H9 (cell line): ENCODE data around the gene WDR33. TPM values are rescaled to one million over a fixed set of nuclear protein-coding genes. Genes with fewer than 3 reads are reported as not detected.

Source experiments
- DNase-seq: peaks from one replicate; pipeline ENCODE4 v3.0.0-alpha.2; 2017
- H2AFZ ChIP-seq: one replicate; pipeline ENCODE4 v1.6.1; 2013; ENCODE audit warnings: mild to moderate bottlenecking, low read length, control low read depth, moderate library complexity
- H2AK5ac ChIP-seq: 2 replicates; pipeline ENCODE4 v1.6.1; 2013; ENCODE audit warnings: low read length, control low read depth, mixed read lengths; ENCODE audit not compliant: insufficient read length
- H2BK120ac ChIP-seq: one replicate; pipeline ENCODE4 v1.6.1; 2013; ENCODE audit warnings: low read depth, mild to moderate bottlenecking, low read length, control low read depth, inconsistent platforms; ENCODE audit not compliant: poor library complexity, severe bottlenecking
- H2BK12ac ChIP-seq: 2 replicates; pipeline ENCODE4 v1.6.1; 2013; ENCODE audit warnings: low read length, control low read depth, mixed read lengths, low read depth; ENCODE audit not compliant: insufficient read length
- H2BK15ac ChIP-seq: 2 replicates; pipeline ENCODE4 v1.6.1; 2013; ENCODE audit warnings: low read depth, low read length, control low read depth
- H2BK20ac ChIP-seq: one replicate; pipeline ENCODE4 v1.6.1; 2013; ENCODE audit warnings: low read depth, mild to moderate bottlenecking, low read length, control low read depth, inconsistent platforms; ENCODE audit not compliant: poor library complexity, severe bottlenecking
- H2BK5ac ChIP-seq: 2 replicates; pipeline ENCODE4 v1.6.1; 2013; ENCODE audit warnings: low read length, control low read depth, mixed read lengths; ENCODE audit not compliant: insufficient read length
- H3K14ac ChIP-seq: 2 replicates; pipeline ENCODE4 v1.6.1; 2013; ENCODE audit warnings: low read length, control low read depth; ENCODE audit not compliant: insufficient read depth
- H3K18ac ChIP-seq: 2 replicates; pipeline ENCODE4 v1.6.1; 2013; ENCODE audit warnings: low read depth, mild to moderate bottlenecking, mixed read lengths, low read length, control low read depth; ENCODE audit not compliant: insufficient read length
- H3K23ac ChIP-seq: 2 replicates; pipeline ENCODE4 v1.6.1; 2013; ENCODE audit warnings: low read length, control low read depth, mixed read lengths, low read depth; ENCODE audit not compliant: insufficient read length
- H3K23me2 ChIP-seq: 2 replicates; pipeline ENCODE4 v1.6.1; 2013; ENCODE audit warnings: low read depth, mild to moderate bottlenecking, mixed read lengths, low read length, control low read depth; ENCODE audit not compliant: insufficient read length, poor library complexity, severe bottlenecking
- H3K27ac ChIP-seq: 2 replicates; pipeline ENCODE4 v1.5.1; 2013; ENCODE audit warnings: low read length, control low read depth, mixed read lengths, low read depth; ENCODE audit not compliant: insufficient read length
- H3K27me3 ChIP-seq: 2 replicates; pipeline ENCODE4 v1.6.1; 2013; ENCODE audit warnings: low read length, control low read depth, inconsistent platforms; ENCODE audit not compliant: insufficient read depth
- H3K4ac ChIP-seq: 2 replicates; pipeline ENCODE4 v1.6.1; 2013; ENCODE audit warnings: low read depth, mild to moderate bottlenecking, control low read depth, inconsistent platforms, low read length, moderate library complexity
- H3K4me1 ChIP-seq: 2 replicates; pipeline ENCODE4 v1.6.1; 2013; ENCODE audit warnings: low read length, control low read depth, inconsistent platforms; ENCODE audit not compliant: insufficient read depth
- H3K4me2 ChIP-seq: 2 replicates; pipeline ENCODE4 v1.6.1; 2013; ENCODE audit warnings: low read length, control low read depth, mixed read lengths; ENCODE audit not compliant: insufficient read length, insufficient read depth
- H3K56ac ChIP-seq: 2 replicates; pipeline ENCODE4 v1.6.1; 2013; ENCODE audit warnings: low read depth, mild to moderate bottlenecking, mixed read lengths, low read length, control low read depth; ENCODE audit not compliant: insufficient read length
- H3K79me1 ChIP-seq: 2 replicates; pipeline ENCODE4 v1.6.1; 2013; ENCODE audit warnings: low read depth, mild to moderate bottlenecking, moderate library complexity, low read length, control low read depth, inconsistent platforms; ENCODE audit not compliant: insufficient read depth, poor library complexity, severe bottlenecking
- H3K79me2 ChIP-seq: 2 replicates; pipeline ENCODE4 v1.6.1; 2013; ENCODE audit warnings: low read length, control low read depth, inconsistent platforms; ENCODE audit not compliant: insufficient read depth
- H3K9ac ChIP-seq: 2 replicates; pipeline ENCODE4 v1.6.1; 2013; ENCODE audit warnings: low read length, control low read depth, mixed read lengths; ENCODE audit not compliant: insufficient read length; ENCODE audit errors: extremely low read depth
- H3K9me3 ChIP-seq: one replicate; pipeline ENCODE4 v1.6.1; 2013; ENCODE audit warnings: low read depth, low read length, inconsistent platforms; ENCODE audit not compliant: control insufficient read depth
- H3T11ph ChIP-seq: one replicate; pipeline ENCODE4 v1.6.1; 2013; ENCODE audit warnings: mild to moderate bottlenecking, low read length, control low read depth, inconsistent platforms
- H4K20me1 ChIP-seq: one replicate; pipeline ENCODE4 v1.6.1; 2013; ENCODE audit not compliant: control insufficient read depth, insufficient read length, insufficient read depth
- H4K5ac ChIP-seq: 2 replicates; pipeline ENCODE4 v1.6.1; 2013; ENCODE audit warnings: low read depth, mild to moderate bottlenecking, mixed read lengths, low read length, control low read depth; ENCODE audit not compliant: insufficient read length
- H4K8ac ChIP-seq: replicated peaks from 2 replicates; pipeline ENCODE4 v1.6.1; 2013; ENCODE audit warnings: low read length, control low read depth, mixed read lengths, low read depth; ENCODE audit not compliant: insufficient read length
- H4K91ac ChIP-seq: 2 replicates; pipeline ENCODE4 v1.6.1; 2013; ENCODE audit warnings: low read depth, mild to moderate bottlenecking, moderate library complexity, mixed read lengths, low read length, control low read depth; ENCODE audit not compliant: insufficient read length
- H3K27ac Mint-ChIP-seq, 3 experiments: 2 replicates in 2 of 3; 3 replicates in 1 of 3; pipeline ENCODE4 v1.8.0; 2020 to 2021; ENCODE audit warnings: mixed read lengths in 3 of 3, mild to moderate bottlenecking in 1 of 3, moderate library complexity in 1 of 3
- H3K27me3 Mint-ChIP-seq: 2 replicates; pipeline ENCODE4 v1.8.0; 2021; ENCODE audit warnings: low read depth, mild to moderate bottlenecking, moderate library complexity, mixed read lengths
- H3K36me3 Mint-ChIP-seq, 3 experiments: 2 replicates in 2 of 3; 3 replicates in 1 of 3; pipeline ENCODE4 v1.8.0; 2020 to 2021; ENCODE audit warnings: low read depth in 3 of 3, mixed read lengths in 3 of 3; ENCODE audit not compliant: insufficient read depth in 1 of 3
- H3K4me1 Mint-ChIP-seq, 2 experiments: 2 replicates each; pipeline ENCODE4 v1.8.0; 2020; ENCODE audit warnings: mixed read lengths in 2 of 2
- H3K4me3 Mint-ChIP-seq, 2 experiments: 2 replicates in 1 of 2; 3 replicates in 1 of 2; pipeline ENCODE4 v1.8.0; 2020 to 2021; ENCODE audit warnings: mild to moderate bottlenecking in 2 of 2, mixed read lengths in 2 of 2, moderate library complexity in 1 of 2
- H3K9me3 Mint-ChIP-seq, 2 experiments: 2 replicates in 1 of 2; 3 replicates in 1 of 2; pipeline ENCODE4 v1.8.0; 2020; ENCODE audit warnings: mild to moderate bottlenecking in 2 of 2, mixed read lengths in 2 of 2, moderate library complexity in 1 of 2
- WGBS: extraction: QIAGEN DNeasy Blood & Tissue Kit; methylation state at CpG from one replicate; pipeline ENCODE4 v1.1.7; 2013; ENCODE audit warnings: missing lambda C conversion rate, low lambda C conversion rate, mixed read lengths; ENCODE audit not compliant: insufficient read length; ENCODE audit errors: extremely low coverage; 5-methylcytosine and 5-hydroxymethylcytosine counted together
- total RNA-seq: library from RNA; stranded (reverse); gene quantifications from 2 replicates; pipeline ENCODE4 v1.2.1, GENCODE V29; 2021
- TF ChIP-seq, protein P1 (sequence below): fragments of 200-600 bp; sonication (generic); conservative IDR thresholded peaks from 3 replicates; pipeline ENCODE4 v1.8.0; 2021; ENCODE audit warnings: antibody characterized with exemption, mild to moderate bottlenecking

Gene WDR33
- total RNA-seq, 1 experiment from 2014 or later, result 86.0 TPM

- no peak overlapping the region for H3K27ac Mint-ChIP-seq
- peaks cover 29 to 41% (median 30%) of the 10 kb centered on the region in 3 experiments for H3K36me3 Mint-ChIP-seq
- H3K27me3 Mint-ChIP-seq, result no peaks in the 10 kb centered on the region
- H3K4me1 Mint-ChIP-seq, result no peaks in the 10 kb centered on the region
- H3K4me3 Mint-ChIP-seq, result no peak overlapping the region
- Histone ChIP-seq H3K4me1 (no peaks in the 10 kb centered on the region), H3K27me3 (no peaks in the 10 kb centered on the region), H3K23ac (no peak overlapping the region), H3K9me3 (no peaks in the 10 kb centered on the region), H3K4ac (no peak overlapping the region), H2BK15ac (no peak overlapping the region), H3K23me2 (no peaks in the 10 kb centered on the region), H2AFZ (no peak overlapping the region), H3K27ac (no peak overlapping the region), H2AK5ac (no peak overlapping the region), H3K4me2 (no peak overlapping the region), H4K91ac (no peak overlapping the region), H2BK5ac (no peak overlapping the region), H3K79me1 (peaks cover 6% of the 10 kb centered on the region), H3K14ac (no peak overlapping the region), H4K8ac (no peak overlapping the region), H4K20me1 (no peaks in the 10 kb centered on the region), H3K56ac (no peak overlapping the region), H3K18ac (no peak overlapping the region), H2BK12ac (no peak overlapping the region), H3K9ac (no peak overlapping the region), H2BK20ac (no peak overlapping the region), H4K5ac (no peak overlapping the region), H2BK120ac (no peak overlapping the region), H3T11ph (no peak overlapping the region), H3K79me2 (peaks cover 23% of the 10 kb centered on the region; the same call in 1 of the 2 replicates)
- no CpG with 5 or more reads among the region's 4 CpGs for WGBS
- H3K9me3 Mint-ChIP-seq, result peaks cover 13 to 18% of the 10 kb centered on the region in 2 experiments
- TF ChIP-seq, protein P1, sequence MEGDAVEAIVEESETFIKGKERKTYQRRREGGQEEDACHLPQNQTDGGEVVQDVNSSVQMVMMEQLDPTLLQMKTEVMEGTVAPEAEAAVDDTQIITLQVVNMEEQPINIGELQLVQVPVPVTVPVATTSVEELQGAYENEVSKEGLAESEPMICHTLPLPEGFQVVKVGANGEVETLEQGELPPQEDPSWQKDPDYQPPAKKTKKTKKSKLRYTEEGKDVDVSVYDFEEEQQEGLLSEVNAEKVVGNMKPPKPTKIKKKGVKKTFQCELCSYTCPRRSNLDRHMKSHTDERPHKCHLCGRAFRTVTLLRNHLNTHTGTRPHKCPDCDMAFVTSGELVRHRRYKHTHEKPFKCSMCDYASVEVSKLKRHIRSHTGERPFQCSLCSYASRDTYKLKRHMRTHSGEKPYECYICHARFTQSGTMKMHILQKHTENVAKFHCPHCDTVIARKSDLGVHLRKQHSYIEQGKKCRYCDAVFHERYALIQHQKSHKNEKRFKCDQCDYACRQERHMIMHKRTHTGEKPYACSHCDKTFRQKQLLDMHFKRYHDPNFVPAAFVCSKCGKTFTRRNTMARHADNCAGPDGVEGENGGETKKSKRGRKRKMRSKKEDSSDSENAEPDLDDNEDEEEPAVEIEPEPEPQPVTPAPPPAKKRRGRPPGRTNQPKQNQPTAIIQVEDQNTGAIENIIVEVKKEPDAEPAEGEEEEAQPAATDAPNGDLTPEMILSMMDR, result no peak
- DNase-seq, result no peak
Measured at GRCh38 chr2:127792805-127793204, 18.2 kb downstream of the WDR33 start.
